GM13976 (cell line): Measurements from ENCODE around the gene CPN1.
"Not testable (repeated sequence)": the region's sequence is repeated elsewhere in the genome, so short reads cannot be mapped to it uniquely, and the experiment has no call there.

ENCODE experiments used
- DNase-seq: peaks from one replicate; pipeline ENCODE4 v3.0.0; 2012; ENCODE audit warnings: low spot score
- CTCF ChIP-seq: IDR thresholded peaks from 2 replicates; pipeline ENCODE4 v1.5.1; 2012; ENCODE audit warnings: borderline replicate concordance, mild to moderate bottlenecking; ENCODE audit not compliant: insufficient read depth; ENCODE audit errors: extremely low read depth, missing control alignments, control extremely low read depth
- in situ Hi-C: fragments of 300-500 bp; cut with MboI; formaldehyde crosslinking; loops from one replicate; pipeline ENCODE4 v1.12.0; 2022; ENCODE audit warnings: low sequenced_read_pairs, mixed read lengths, inconsistent platforms; ENCODE audit not compliant: unreplicated experiment

CPN1 gene

GRCh38 chr10:100104300-100104699 is 22.6 kb upstream of the CPN1 start:
- DNase-seq: no peak
- TF ChIP-seq CTCF: no peak
- in situ Hi-C loops: no loop called here

GRCh38 chr10:100103581-100103980 is 21.9 kb upstream of the CPN1 start:
- DNase-seq: no peak
- in situ Hi-C loops: no loop called here
- no peak for TF ChIP-seq CTCF

GRCh38 chr10:100101192-100102076 is 19.8 kb upstream of the CPN1 start:
- no peak for TF ChIP-seq CTCF
- DNase-seq: no peak
- in situ Hi-C loops: no loop called here

- no peak for TF ChIP-seq CTCF
- no peak for DNase-seq
- in situ Hi-C loops: no loop called here
Measured at GRCh38 chr10:100100651-100101184, 19.0 kb upstream of the CPN1 start.

- in situ Hi-C loops: no loop called here
- no peak for TF ChIP-seq CTCF
- no peak for DNase-seq
Measured at GRCh38 chr10:100089241-100089640, 7.6 kb upstream of the CPN1 start.

- in situ Hi-C loops, DNase-seq: not testable (repeated sequence)
Measured at GRCh38 chr10:100086708-100087107, 5.0 kb upstream of the CPN1 start.

- no peak for DNase-seq
- no peak for TF ChIP-seq CTCF
- in situ Hi-C loops: no loop called here
Measured at GRCh38 chr10:100085596-100085995, 3.9 kb upstream of the CPN1 start.
